GM12891 (cell line): ENCODE measurements around the gene SPAG16.

Experiments
- DNase-seq: peaks from one replicate; pipeline ENCODE4 v3.0.0; 2011; ENCODE audit warnings: low spot score; ENCODE audit not compliant: insufficient read length
- FAIRE-seq: peaks from 2 replicates; lab custom pipeline; 2011; peaks lifted over from hg19 to GRCh38; lab: Jason Lieb, UNC
- PAX5 ChIP-seq: IDR thresholded peaks from 2 replicates; pipeline ENCODE4 v1.6.1; 2011; ENCODE audit warnings: low read length, moderate library complexity, mild to moderate bottlenecking; ENCODE audit not compliant: insufficient read depth, severe bottlenecking
- POLR2A ChIP-seq: IDR thresholded peaks from 2 replicates; pipeline ENCODE4 v1.6.1; 2011; ENCODE audit warnings: low read depth, low read length, control low read depth
- POLR2AphosphoS5 ChIP-seq: IDR thresholded peaks from 2 replicates; pipeline ENCODE4 v1.6.1; 2011; ENCODE audit warnings: low read depth, low read length, control low read depth
- POU2F2 ChIP-seq: IDR thresholded peaks from 2 replicates; pipeline ENCODE4 v1.6.1; 2011; ENCODE audit warnings: low read depth, mild to moderate bottlenecking, control low read depth, low read length, moderate library complexity
- SPI1 ChIP-seq: IDR thresholded peaks from 2 replicates; pipeline ENCODE4 v1.6.1; 2011; ENCODE audit warnings: low read depth, low read length, control low read depth
- TAF1 ChIP-seq: IDR thresholded peaks from 2 replicates; pipeline ENCODE4 v1.6.1; 2011; ENCODE audit warnings: low read depth, low read length, control low read depth

Gene SPAG16

DNA sequence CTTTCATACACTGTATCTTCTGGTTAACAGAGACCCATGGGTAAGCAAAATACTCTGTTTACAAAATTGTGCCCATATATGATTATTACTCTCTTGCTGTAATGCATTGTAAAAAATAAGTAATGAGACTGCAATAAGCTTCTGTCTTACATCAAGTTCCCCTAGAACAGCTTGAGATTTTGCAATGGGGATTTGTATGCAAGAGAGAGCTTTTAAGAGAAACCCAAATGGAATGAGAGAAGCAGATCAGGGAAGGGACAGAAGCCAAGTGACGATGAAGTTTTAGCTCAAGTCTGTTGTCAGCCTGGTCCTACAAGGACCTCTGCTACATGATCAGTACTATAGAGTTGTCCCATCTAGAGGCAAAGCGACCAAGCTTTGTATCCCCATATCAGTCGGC is 908.4 kb downstream of the SPAG16 start:
- TF ChIP-seq POU2F2, result no peak
- no peak for TF ChIP-seq SPI1

DNA sequence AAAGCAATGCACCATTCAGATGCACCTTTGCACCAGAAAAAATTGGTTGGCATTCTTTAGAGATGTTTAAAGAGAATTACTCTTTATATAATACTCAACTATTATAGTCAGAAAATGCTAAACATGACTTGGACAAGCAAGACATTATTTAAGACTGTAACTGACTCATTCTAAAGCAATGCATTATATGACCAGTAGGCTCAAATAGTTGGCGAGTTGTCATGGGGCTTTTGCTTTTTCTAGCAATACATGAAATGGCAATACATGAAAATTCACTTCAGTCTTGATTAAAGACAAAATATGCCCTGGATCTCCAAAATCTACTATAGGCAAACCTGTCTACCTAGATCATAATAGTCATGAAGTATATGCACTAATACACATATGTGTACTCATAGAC is 909.7 kb downstream of the SPAG16 start:
- DNase-seq (no peak), FAIRE-seq (no peak)
- TF ChIP-seq PAX5 (no peak), TAF1 (no peak), POLR2A (no peak), POLR2AphosphoS5 (no peak), SPI1 (no peak), POU2F2 (no peak)

More for the DNA sequence above, 908.4 kb downstream of the SPAG16 start:
- DNase-seq (no peak), FAIRE-seq (no peak)

GRCh38 chr2:214196260-214196659 is 912.0 kb downstream of the SPAG16 start:
- DNase-seq (no peak), FAIRE-seq (no peak)
- no peak for TF ChIP-seq PAX5
- no peak for TF ChIP-seq TAF1
- no peak for TF ChIP-seq POLR2A
- no peak for TF ChIP-seq SPI1
- no peak for TF ChIP-seq POU2F2
- TF ChIP-seq POLR2AphosphoS5, result no peak

- TF ChIP-seq POLR2A (no peak), SPI1 (no peak)
- FAIRE-seq (no peak), DNase-seq (no peak)
These were observed 917.6 kb downstream of the SPAG16 start for GRCh38 chr2:214201892-214202291.

DNA sequence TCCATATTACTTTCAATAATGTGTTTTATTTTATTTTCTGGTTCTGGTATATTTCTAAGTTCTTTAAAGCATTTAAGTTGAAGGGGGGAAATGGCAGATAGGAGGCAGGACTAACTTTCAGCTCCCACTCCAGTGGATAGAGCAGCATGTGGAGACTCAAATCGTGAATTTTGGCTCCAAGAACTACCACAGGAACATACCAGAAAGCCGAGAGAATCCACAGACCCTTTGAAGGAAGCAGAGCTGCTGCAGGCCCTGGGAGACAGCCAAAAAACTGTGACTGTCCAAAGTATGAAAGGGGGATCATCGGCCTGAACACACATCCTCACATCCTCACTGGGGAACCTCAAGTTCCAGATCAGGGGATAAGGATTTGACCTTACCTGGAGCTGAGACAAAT is 919.0 kb downstream of the SPAG16 start:
- FAIRE-seq, result no peak
- no peak for TF ChIP-seq POU2F2
- no peak for TF ChIP-seq POLR2A
- no peak for TF ChIP-seq SPI1
- no peak for TF ChIP-seq POLR2AphosphoS5
- no peak for TF ChIP-seq TAF1
- TF ChIP-seq PAX5, result no peak
- no peak for DNase-seq

DNA sequence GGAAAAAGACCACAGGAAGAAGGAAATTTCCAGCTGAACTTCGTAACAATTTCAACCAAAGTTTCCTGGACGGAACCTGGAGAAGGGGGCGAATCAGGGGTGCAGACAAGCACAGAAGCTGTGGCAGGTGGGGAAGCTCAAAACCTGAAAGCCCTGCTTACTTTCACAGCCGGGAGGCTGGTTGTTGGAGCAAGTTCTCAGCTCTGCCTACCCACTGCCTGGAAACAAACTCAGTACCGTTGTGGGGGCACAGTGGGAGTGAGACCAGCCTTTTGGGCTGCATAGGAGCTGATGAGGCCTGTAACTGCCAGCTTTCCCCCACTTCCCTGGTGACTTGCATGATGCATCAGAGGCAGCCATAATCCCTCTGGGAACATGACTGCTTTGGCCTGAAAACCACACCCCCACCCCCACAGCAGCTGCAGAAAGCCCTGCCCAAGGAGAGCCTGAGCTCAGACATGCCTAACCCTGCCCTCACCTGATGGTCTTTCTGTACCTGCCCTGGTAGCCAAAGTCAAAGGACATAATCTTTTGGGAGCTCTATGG is 919.6 kb downstream of the SPAG16 start:
- no peak for FAIRE-seq
- no peak for DNase-seq
- TF ChIP-seq TAF1 (no peak), PAX5 (no peak), POLR2AphosphoS5 (no peak), SPI1 (no peak), POU2F2 (no peak), POLR2A (no peak)

DNA sequence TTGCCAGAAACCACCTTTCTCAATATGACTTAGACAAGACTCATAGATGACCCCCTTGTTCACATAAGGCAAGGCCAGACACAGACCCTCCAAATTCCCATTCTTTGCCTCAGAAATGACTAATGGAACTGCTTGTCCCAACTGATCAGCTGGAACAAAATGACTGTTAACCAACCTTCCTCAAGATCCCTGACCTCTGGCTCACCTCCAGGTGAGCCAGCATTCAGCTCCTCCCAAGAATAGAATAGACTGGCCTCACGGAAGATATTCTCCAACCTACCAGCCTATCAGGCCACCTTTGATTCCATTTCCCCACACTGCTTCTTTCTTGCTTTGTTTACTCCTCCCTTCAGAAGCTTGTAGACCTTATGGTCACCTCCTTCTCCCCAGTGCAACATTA is 930.8 kb downstream of the SPAG16 start:
- FAIRE-seq (no peak), DNase-seq (no peak)
- no peak for TF ChIP-seq PAX5
- TF ChIP-seq SPI1, result no peak
- no peak for TF ChIP-seq TAF1
- TF ChIP-seq POLR2AphosphoS5, result no peak
- TF ChIP-seq POLR2A, result no peak
- TF ChIP-seq POU2F2, result no peak

DNA sequence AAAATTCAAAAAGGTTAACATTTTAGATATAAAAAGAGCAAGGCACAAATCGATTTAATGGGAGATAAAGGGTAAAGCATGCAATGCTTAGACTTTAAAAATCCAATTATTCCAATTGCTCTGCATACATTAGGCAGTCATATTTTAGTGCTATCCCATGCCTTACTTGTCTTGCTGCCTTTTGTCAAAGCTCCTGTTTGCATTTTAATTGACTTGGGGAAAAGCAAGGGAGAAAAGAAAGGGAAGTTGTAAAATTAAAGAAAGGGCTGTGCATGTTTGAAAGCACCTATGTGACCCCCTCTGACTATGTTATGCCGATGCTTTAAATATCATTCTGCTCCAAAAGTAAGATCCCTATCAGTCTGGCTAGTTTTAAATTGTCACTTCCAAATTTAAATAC is 932.9 kb downstream of the SPAG16 start:
- no peak for DNase-seq
- TF ChIP-seq PAX5 (no peak), SPI1 (no peak), POU2F2 (no peak), POLR2AphosphoS5 (no peak), POLR2A (no peak), TAF1 (no peak)
- no peak for FAIRE-seq

- TF ChIP-seq SPI1 (no peak), TAF1 (no peak), POU2F2 (no peak), POLR2A (no peak), POLR2AphosphoS5 (no peak), PAX5 (no peak)
- no peak for FAIRE-seq
- no peak for DNase-seq
These were observed 933.3 kb downstream of the SPAG16 start for GRCh38 chr2:214217599-214217998.

- FAIRE-seq (no peak), DNase-seq (no peak)
- TF ChIP-seq POU2F2 (no peak), SPI1 (no peak), TAF1 (no peak), POLR2AphosphoS5 (no peak), POLR2A (no peak), PAX5 (no peak)
These were observed 936.0 kb downstream of the SPAG16 start for GRCh38 chr2:214220251-214220650.

DNA sequence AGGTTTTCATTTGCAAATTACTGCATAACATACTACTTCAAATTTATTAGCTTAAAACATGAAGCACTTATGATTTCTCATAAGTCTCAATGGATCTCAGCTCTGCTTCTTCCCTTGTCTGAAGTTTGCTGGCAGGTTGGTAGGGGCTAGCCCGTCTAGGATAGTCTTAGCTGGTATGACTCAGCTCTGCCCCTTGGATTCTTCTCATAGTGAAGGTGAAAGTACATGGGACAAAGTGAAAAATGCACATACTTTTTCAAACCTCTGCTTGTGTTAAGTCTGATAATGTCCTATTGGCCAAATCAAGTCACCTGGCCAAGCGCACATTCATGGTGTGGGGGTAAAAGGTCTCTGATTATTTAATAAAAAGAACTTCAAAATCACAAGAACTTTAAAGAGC is 941.8 kb downstream of the SPAG16 start:
- DNase-seq (no peak), FAIRE-seq (no peak)
- TF ChIP-seq TAF1 (no peak), PAX5 (no peak), POU2F2 (no peak), POLR2AphosphoS5 (no peak), SPI1 (no peak), POLR2A (no peak)

DNA sequence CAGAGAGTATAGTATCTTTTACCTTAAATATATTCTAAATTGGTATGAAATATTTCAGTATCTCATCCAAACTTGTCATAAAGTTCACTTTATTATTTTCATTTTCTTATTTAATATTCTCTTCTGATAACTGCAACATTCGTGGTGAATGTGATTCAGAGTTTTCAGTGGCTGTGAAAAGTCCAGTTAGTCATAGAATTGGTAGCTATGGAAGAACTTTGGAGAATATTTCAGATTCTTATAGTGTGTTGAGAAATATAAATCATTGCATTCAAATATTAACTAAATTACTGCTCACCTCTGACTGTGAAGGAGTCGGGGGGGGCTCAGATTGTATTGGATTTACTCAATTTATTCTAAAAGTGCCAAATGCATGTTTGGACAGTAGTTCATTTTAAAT is 948.0 kb downstream of the SPAG16 start:
- no peak for TF ChIP-seq TAF1
- TF ChIP-seq POLR2AphosphoS5, result no peak
- TF ChIP-seq PAX5, result no peak
- TF ChIP-seq SPI1, result no peak
- TF ChIP-seq POLR2A, result no peak
- TF ChIP-seq POU2F2, result no peak
- FAIRE-seq (no peak), DNase-seq (no peak)
